ENCODE results near the gene ASCL5.
"Not testable (repeated sequence)": the region's sequence is repeated elsewhere in the genome, so short reads cannot be mapped to it uniquely, and the experiment has no call there.

ASCL5 gene, protein sequence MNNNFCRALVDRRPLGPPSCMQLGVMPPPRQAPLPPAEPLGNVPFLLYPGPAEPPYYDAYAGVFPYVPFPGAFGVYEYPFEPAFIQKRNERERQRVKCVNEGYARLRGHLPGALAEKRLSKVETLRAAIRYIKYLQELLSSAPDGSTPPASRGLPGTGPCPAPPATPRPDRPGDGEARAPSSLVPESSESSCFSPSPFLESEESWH

DNA sequence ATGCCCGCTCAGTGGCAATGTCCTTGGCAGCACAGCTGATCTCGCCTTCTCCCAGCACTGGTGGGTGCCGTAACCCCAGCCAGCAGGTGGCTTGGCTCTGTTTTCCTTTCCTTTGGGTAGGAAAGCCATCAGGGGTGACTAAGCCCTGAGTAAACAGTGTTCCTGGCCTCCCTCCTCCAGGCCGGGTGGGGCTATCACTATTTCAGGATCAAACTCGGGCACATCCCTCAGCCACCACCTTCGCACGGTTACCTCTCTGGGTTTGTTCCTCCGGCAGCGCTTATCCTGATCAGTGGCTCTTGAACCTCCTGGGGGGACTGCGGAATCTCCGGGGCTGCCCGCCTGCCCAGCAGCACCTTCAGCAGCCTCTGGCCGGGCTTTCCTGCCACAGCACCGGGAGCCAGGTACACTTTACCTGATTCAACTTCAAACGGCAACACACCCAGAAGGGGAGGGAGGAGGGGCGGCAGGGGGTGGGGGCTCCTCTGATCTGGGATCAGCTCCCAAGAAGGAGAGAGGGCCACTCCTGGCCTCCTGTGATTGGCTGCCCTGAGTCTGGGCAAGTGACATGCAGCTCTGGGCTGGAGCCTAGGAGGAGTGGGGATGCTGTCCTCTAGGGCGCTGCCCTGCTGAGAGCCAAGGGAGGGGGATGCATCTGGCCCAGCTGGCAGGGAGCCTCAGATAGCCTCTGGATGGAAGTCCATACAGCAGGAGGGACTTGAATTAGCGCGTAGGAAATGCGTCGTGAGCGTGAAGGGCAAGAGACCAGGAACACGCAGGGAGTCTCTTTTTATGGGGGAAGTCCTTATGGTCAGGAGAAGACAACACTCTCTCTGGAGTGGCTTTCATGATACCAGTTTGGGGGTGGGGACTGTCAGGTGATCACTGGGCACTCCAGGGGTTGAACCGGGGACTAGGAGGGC is at the start of gene ASCL5:
Gene ASCL5, minus strand, starts transcription at position 353 of the 923 bp plus-strand sequence. CDS start 11,812 bp downstream, outside the sequence.
- no peak for DNase-seq (ENCODE audit: low read depth in 2 of 2, low spot score in 1 of 2)

- no peak for DNase-seq (ENCODE audit: low read depth in 2 of 2, low spot score in 1 of 2)
Observed at GRCh38 chr1:201175820-201176500, 49.0 kb upstream of the ASCL5 start.

DNA sequence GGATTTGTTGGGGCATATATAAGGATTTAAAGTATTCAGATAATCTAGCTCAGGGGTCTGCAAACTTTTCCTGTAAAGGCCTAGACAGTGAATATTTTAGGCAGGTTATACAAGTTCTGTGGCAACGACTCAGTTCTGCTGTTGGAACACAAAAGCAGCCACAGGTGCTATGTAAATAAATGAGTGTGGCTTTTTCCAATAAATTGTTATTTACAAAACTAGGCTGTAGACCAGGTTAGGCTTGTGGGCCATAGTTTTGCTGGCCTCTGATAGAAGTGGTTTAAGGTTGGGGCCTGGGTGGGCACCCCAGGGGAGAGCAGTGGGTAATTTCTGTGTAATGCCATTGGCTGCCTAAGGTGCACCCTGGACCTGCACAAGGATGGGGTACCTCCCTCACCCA is 46.8 kb upstream of the ASCL5 start:
- no peak for DNase-seq (ENCODE audit: low read depth in 2 of 2, low spot score in 1 of 2)

- DNase-seq (ENCODE audit: low read depth in 2 of 2, low spot score in 1 of 2) = no peak
Observed at GRCh38 chr1:201172999-201173610, 46.1 kb upstream of the ASCL5 start.

GRCh38 chr1:201172326-201172725 is 45.3 kb upstream of the ASCL5 start:
- no peak for DNase-seq (ENCODE audit: low read depth in 2 of 2, low spot score in 1 of 2)

GRCh38 chr1:201171063-201172036 is 44.4 kb upstream of the ASCL5 start:
- no peak for DNase-seq (ENCODE audit: low read depth in 2 of 2, low spot score in 1 of 2)

DNA sequence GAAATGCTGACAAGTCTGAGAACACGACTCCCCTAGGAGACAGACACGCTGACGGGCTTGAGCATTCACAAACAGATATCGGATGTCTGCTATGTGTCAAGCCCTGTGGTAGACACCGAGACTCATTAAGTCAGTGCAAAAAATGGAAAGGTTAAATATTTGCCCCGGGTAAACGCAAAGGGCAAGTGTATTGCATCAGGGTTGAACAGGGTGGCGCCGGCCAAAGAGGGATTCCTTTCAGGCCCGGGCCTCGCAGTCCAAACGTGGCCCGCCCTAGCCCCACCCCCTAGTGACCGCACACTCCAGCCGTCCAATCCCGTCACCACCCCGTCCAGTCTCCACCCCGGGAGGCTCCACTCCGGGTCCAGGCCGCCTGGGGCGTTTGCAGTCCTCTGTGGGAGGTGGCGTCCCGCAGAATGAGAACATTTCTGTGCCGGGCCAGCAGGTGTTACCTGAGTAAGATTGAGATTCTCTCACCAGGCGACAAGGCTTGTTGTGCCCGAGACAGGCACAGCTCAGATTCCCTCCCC is 43.6 kb upstream of the ASCL5 start:
- DNase-seq (ENCODE audit: low read depth in 2 of 2, low spot score in 1 of 2) = peak; percentile 24 to 42

- no peak for DNase-seq (ENCODE audit: low read depth in 2 of 2, low spot score in 1 of 2)
Observed at GRCh38 chr1:201169971-201170532, 43.1 kb upstream of the ASCL5 start.

- DNase-seq (ENCODE audit: low read depth in 2 of 2, low spot score in 1 of 2) = no peak
Observed at GRCh38 chr1:201169203-201169602, 42.2 kb upstream of the ASCL5 start.

DNA sequence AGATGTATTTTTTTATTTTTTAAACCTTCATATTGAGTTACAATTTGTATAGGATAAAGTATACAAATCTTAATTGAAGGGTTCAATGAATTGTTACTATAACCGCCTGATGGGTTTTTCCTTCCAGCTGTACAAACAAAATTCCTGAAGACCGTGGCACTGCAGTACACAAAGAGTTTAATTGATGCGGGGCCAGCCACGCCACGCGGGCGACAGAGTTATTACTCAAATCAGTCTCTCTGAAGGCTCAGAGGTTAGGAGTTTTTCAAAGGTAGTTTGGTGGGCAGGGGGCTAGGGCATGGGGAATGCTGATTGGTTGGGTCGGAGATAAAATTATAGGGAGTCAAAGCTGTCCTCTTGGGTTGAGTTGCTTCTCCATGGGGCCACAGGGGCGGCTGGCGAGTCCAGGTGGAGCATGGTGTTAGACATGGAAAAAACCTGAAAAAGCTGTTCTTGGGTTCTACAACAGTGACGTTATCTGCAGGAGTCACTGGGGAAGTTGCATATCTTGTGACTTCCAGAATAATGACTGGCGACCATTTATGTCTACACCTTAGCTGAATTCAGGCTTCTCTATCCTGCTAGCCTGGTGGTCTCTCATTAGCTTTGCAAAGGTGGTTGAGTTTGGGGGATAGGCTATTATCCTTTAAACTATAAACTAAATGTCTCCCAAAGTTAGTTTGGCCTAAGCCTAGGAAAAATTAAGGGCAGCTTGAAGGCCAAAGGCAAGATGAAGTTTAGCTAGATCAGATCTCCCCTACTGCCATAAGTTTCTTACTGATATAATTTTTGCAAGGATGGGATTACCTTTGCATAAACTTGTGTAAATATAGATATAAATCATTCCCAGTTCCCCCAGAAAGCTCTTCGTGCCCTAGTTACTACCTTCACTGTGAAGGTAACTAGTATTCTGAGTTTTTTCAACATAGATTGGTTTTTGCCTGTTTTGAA is 40.3 kb upstream of the ASCL5 start:
- DNase-seq (ENCODE audit: low read depth in 2 of 2, low spot score in 1 of 2) = no peak

DNA sequence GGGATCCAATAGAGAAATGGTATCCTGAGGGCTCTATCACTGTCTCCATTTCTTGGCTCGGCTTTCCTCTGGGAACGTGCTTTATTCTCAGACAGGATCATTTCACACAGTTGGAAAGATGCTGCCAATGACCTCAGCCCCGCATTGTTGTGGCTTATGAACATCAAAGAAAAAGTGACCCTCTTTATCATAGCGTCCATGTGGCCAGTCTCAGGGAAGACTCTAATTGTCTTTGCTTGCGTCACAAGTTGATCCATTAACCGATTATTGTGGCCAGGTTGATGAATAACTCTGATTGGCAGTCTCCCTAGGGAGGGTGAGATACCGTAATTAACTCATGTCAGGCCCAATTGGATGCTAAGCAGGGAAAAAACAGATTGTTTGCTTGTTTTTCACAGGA is 37.7 kb upstream of the ASCL5 start:
- no peak for DNase-seq (ENCODE audit: low read depth in 2 of 2, low spot score in 1 of 2)

- no peak for DNase-seq (ENCODE audit: low read depth in 2 of 2, low spot score in 1 of 2)
Observed at GRCh38 chr1:201163707-201164106, 36.7 kb upstream of the ASCL5 start.

DNA sequence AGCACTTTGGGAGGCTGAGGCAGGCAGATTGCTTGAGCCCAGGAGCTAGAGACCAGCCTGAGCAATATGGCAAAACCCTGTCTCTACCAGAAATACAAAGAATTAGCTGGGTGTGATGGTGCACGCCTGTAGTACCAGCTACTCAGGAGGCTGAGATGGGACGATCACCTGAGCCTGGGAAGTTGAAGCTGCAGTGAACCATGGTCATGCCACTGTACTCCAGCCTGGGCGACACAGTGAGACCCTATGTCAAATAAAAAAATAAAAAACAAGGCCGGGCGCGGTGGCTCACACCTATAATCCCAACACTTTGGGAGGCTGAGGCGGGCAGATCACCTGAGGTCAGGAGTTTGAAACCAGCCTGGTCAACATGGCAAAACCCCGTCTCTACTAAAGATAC is 36.1 kb upstream of the ASCL5 start:
- DNase-seq (ENCODE audit: low read depth in 2 of 2, low spot score in 1 of 2) = not testable (repeated sequence)

- no peak for DNase-seq (ENCODE audit: low read depth in 2 of 2, low spot score in 1 of 2)
Observed at GRCh38 chr1:201157949-201158348, 31.0 kb upstream of the ASCL5 start.

DNA sequence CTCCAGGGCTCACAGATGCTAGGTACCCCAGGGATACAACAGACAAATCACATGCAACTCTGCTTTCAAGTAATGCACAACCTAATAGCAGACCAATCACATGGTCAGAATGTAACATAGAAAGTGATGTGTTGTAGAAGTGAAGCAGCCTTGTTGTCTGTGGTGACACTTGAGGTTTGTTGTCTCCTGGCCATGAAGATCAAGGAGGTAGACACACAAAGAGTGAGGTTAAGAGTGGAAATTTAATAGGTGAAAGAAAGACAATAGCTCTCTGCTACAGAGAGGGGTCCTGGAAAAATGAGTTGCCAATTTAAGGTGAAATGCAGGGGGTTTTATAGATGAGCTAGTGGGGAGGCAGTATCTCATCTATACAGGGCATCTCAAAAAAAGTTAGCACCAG is 29.8 kb upstream of the ASCL5 start:
- no peak for DNase-seq (ENCODE audit: low read depth in 2 of 2, low spot score in 1 of 2)

GRCh38 chr1:201156346-201156745 is 29.4 kb upstream of the ASCL5 start:
- DNase-seq (ENCODE audit: low read depth in 2 of 2, low spot score in 1 of 2) = no peak

GRCh38 chr1:201155354-201155753 is 28.4 kb upstream of the ASCL5 start:
- DNase-seq (ENCODE audit: low read depth in 2 of 2, low spot score in 1 of 2) = no peak

DNA sequence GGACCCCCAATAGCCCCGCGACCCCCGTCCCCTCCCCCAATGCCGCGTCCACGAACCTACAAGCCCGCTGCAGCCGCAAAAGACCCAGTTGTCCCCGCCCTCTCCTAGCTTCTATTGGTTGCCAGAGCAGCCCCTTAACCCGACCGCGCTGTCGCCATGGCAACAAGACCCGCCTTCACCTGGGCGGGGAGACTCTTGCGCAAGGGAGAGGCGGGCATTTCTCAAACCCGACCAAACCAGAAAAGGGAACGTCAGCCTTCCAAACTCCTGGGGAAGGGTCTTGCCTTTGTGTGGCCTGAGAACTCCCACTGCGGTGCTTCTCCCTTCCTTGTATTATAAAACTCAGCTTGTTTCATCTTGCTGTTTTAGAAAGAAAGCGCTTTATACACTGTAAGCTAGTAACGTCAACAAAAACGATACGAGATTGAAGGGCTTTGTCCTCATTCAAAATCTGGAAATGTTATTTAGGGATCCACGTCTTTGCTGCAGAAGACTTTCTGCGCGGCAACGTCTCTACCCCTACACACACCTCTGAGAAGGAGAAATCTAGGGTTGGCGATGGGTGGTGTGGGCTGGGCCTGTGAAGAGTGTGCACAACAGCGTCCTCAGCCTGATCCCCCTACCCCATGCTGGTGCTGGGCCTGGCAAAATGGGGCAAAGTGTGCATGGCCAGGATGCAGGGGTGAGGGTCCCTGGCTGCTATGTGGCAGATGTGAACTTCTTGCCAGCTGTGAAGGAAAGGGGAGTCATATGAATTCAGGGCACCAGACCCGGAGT is 27.6 kb upstream of the ASCL5 start, which contains the start of gene TMEM9:
Gene TMEM9, minus strand, starts transcription at position 86 of the 777 bp plus-strand sequence. CDS start 551 bp downstream, outside the sequence.
- peak; percentile 98 to 99 for DNase-seq (ENCODE audit: low read depth in 2 of 2, low spot score in 1 of 2)

Measured in stimulated activated CD8-positive, alpha-beta memory T cell treated with anti-CD3 and anti-CD28 coated beads, Interleukin-4, amount 100 ng/mL, for 1 hour (primary cell).